Measurements from ENCODE around the gene TRIM52. TPM values are rescaled to one million over a fixed set of nuclear protein-coding genes. Genes with fewer than 3 reads are reported as not detected.
A peak's percentile ranks its signal among the peaks of the same experiment; 100 is the strongest.

Gene TRIM52
- total and polyA plus RNA-seq, 9 of the 15 experiments (the other 6 are each of a cell fraction or from before 2014, with no cell fraction given), result 3.3 to 21.9 (median 13.5) TPM

GRCh38 chr5:181217111-181217802 lies 43.7 kb downstream of the TRIM52 start (continued):
- TF ChIP-seq NR4A1 (CRISPR knock-in tag; IDR thresholded peaks at IDR 0.05), result no peak
- no peak for TF ChIP-seq NR4A1 (tag; IDR thresholded peaks at IDR 0.05)
- peak; percentile 89 for TF ChIP-seq MGA (IDR thresholded peaks at IDR 0.05)
- TF ChIP-seq TAF1 (IDR thresholded peaks at IDR 0.05; ENCODE audit: control insufficient read depth, extremely low read depth, insufficient read depth, low read length, severe bottlenecking), result no peak
- no peak for TF ChIP-seq ARHGAP35 (IDR thresholded peaks at IDR 0.05; ENCODE audit: partially characterized antibody)
- no peak for TF ChIP-seq EZH2 (IDR thresholded peaks at IDR 0.05; ENCODE audit: borderline replicate concordance, low read depth, low read length)
- TF ChIP-seq NFE2 (IDR thresholded peaks at IDR 0.05; ENCODE audit: low read depth), result no peak
- no peak for TF ChIP-seq TSHZ1 (CRISPR knock-in tag; IDR thresholded peaks at IDR 0.05)
- TF ChIP-seq NR3C1 (CRISPR knock-in tag; IDR thresholded peaks at IDR 0.05), result no peak
- no peak for TF ChIP-seq POLR2AphosphoS2 (IDR thresholded peaks at IDR 0.05; ENCODE audit: low read length)
